Breast epithelium (tissue), 4 donors: Measurements from ENCODE around the gene ANKDD1B. TPM values are rescaled to one million over a fixed set of nuclear protein-coding genes. Genes with fewer than 3 reads are reported as not detected.

Experiments
- DNase-seq, 2 donors: peaks; one replicate each; pipeline ENCODE4 v3.0.0-alpha.2; 2019; ENCODE audit warnings: low spot score in 2 of 2
- H3K27ac ChIP-seq, 2 donors: fragments of 200-600 bp; sonication (generic) in 1 of 2; one replicate each; pipeline ENCODE4 v1.5.1; 2016 to 2019; ENCODE audit warnings: mild to moderate bottlenecking in 1 of 2
- H3K27me3 ChIP-seq, 2 donors: fragments of 200-600 bp; sonication (generic) in 1 of 2; one replicate each; pipeline versions ENCODE4 v1.5.1 to v1.6.0; 2017 to 2019; ENCODE audit warnings: control low read depth in 1 of 2, mild to moderate bottlenecking in 1 of 2
- H3K36me3 ChIP-seq: fragments of 200-600 bp; one replicate; pipeline ENCODE4 v1.5.1; 2019
- H3K4me1 ChIP-seq, 2 donors: fragments of 200-600 bp; sonication (generic); one replicate each; pipeline ENCODE4 v1.5.1; 2016 to 2019; ENCODE audit warnings: control low read depth in 1 of 2
- H3K4me3 ChIP-seq, 3 donors: fragments of 200-600 bp; sonication (generic); 1 replicate in 2 of 3; 2 replicates in 1 of 3; pipeline ENCODE4 v1.5.1; 2016 to 2019; ENCODE audit warnings: mild to moderate bottlenecking in 3 of 3, moderate library complexity in 2 of 3
- H3K9me3 ChIP-seq, 2 donors: fragments of 200-600 bp; sonication (generic) in 1 of 2; one replicate each; pipeline ENCODE4 v1.5.1; 2016 to 2019; ENCODE audit warnings: control low read depth in 1 of 2
- CTCF ChIP-seq, 3 donors: fragments of 450-650 bp; IDR thresholded peaks; one replicate each; pipeline ENCODE4 v1.5.1; 2016 to 2017; ENCODE audit warnings: antibody characterized with exemption in 3 of 3, mild to moderate bottlenecking in 3 of 3, moderate library complexity in 3 of 3
- POLR2A ChIP-seq: fragments of 450-650 bp; IDR thresholded peaks from one replicate; pipeline ENCODE4 v1.6.1; 2016; ENCODE audit warnings: antibody characterized with exemption, mild to moderate bottlenecking, moderate library complexity
- POLR2AphosphoS5 ChIP-seq, 3 donors: sonication (generic); formaldehyde crosslinking; IDR thresholded peaks; one replicate each; pipeline ENCODE4 v1.6.1; 2017; ENCODE audit warnings: antibody characterized with exemption in 3 of 3
- intact Hi-C: fragments of 100-400 bp; cut with DNase I; formaldehyde crosslinking; loops from one replicate; pipeline ENCODE4 v1.15.1; 2023; ENCODE audit warnings: low total_unique reads
- total RNA-seq, 3 donors: library from RNA; depleted of rRNA; stranded (reverse); fragments of >200 nt; gene quantifications; one replicate each; pipeline ENCODE4 v1.1.0, GENCODE V29; 2016

Gene ANKDD1B
- total RNA-seq, 3 donors from 2014 or later: 0.66 to 1.4 (median 1.0) TPM

- Histone ChIP-seq H3K27ac (no peak overlapping the region), H3K9me3 (no peaks in the 10 kb centered on the region), H3K27me3 (no peaks in the 10 kb centered on the region), H3K36me3 (peaks cover 6% of the 10 kb centered on the region), H3K4me3 (no peak overlapping the region), H3K4me1 (peaks cover 0 to 4% of the 10 kb centered on the region in 2 donors)
- TF ChIP-seq CTCF (IDR thresholded peaks at IDR 0.05): no peak
- no peak for TF ChIP-seq POLR2AphosphoS5 (IDR thresholded peaks at IDR 0.05)
- no peak for TF ChIP-seq POLR2A
- intact Hi-C loops: no loop called here
- no peak for DNase-seq
These were observed 99.9 kb downstream of the ANKDD1B start for GRCh38 chr5:75711151-75711550.

GRCh38 chr5:75712091-75712490, 100.8 kb downstream of the ANKDD1B start:
- Histone ChIP-seq H3K4me3 (no peak overlapping the region), H3K36me3 (peaks cover 6% of the 10 kb centered on the region), H3K4me1 (peaks cover 2 to 10% of the 10 kb centered on the region in 2 donors), H3K27ac (no peak overlapping the region), H3K9me3 (no peaks in the 10 kb centered on the region), H3K27me3 (no peaks in the 10 kb centered on the region)
- no peak for TF ChIP-seq POLR2AphosphoS5 (IDR thresholded peaks at IDR 0.05)
- TF ChIP-seq POLR2A: no peak
- TF ChIP-seq CTCF (IDR thresholded peaks at IDR 0.05): no peak
- intact Hi-C loops: no loop called here
- no peak for DNase-seq

GRCh38 chr5:75716715-75717081, 105.4 kb downstream of the ANKDD1B start:
- peak overlapping the region; percentile 82 to 91 for H3K27ac ChIP-seq
- no peaks in the 10 kb centered on the region for H3K9me3 ChIP-seq
- H3K27me3 ChIP-seq: no peaks in the 10 kb centered on the region
- TF ChIP-seq POLR2A (no peak), CTCF (IDR thresholded peaks at IDR 0.05) (no peak), POLR2AphosphoS5 (IDR thresholded peaks at IDR 0.05) (no peak)
- no peak for DNase-seq
- intact Hi-C loops: no loop called here
- peaks cover 2 to 10% of the 10 kb centered on the region in 2 donors for H3K4me1 ChIP-seq
- peaks cover 6% of the 10 kb centered on the region for H3K36me3 ChIP-seq
- H3K4me3 ChIP-seq: peak overlapping the region; percentile 68 to 88 (median 80)

- H3K27ac ChIP-seq: peak within 1 kb of the TSS; percentile 82 to 91
- H3K27me3 ChIP-seq: no peaks in the 10 kb centered on the region
- H3K9me3 ChIP-seq: no peaks in the 10 kb centered on the region
- peak within 1 kb of the TSS; percentile 68 to 88 (median 80) for H3K4me3 ChIP-seq
- intact Hi-C loops: no loop called here
- DNase-seq: peak; percentile 97 to 99
- H3K4me1 ChIP-seq: peaks cover 2 to 10% of the 10 kb centered on the region in 2 donors
- TF ChIP-seq POLR2A (peak; percentile 36), CTCF (IDR thresholded peaks at IDR 0.05) (no peak), POLR2AphosphoS5 (IDR thresholded peaks at IDR 0.05) (peak; percentile 60 to 90 (median 61))
- H3K36me3 ChIP-seq: peaks cover 5% of the 10 kb centered on the region
These were observed 106.0 kb downstream of the ANKDD1B start, which contains the start of gene POC5 for GRCh38 chr5:75717082-75717922. Gene POC5 (minus strand): TSS chr5:75717437. CDS start chr5:75712937, 4,500 bp downstream.

GRCh38 chr5:75720882-75721281, 109.6 kb downstream of the ANKDD1B start:
- no peak for DNase-seq
- intact Hi-C loops: no loop called here
- Histone ChIP-seq H3K9me3 (no peaks in the 10 kb centered on the region), H3K4me1 (peaks cover 2 to 9% of the 10 kb centered on the region in 2 donors), H3K4me3 (no peak overlapping the region), H3K36me3 (no peaks in the 10 kb centered on the region), H3K27me3 (no peaks in the 10 kb centered on the region), H3K27ac (no peak overlapping the region)
- no peak for TF ChIP-seq CTCF (IDR thresholded peaks at IDR 0.05)
- TF ChIP-seq POLR2A: no peak
- no peak for TF ChIP-seq POLR2AphosphoS5 (IDR thresholded peaks at IDR 0.05)
